GM20000 (cell line): ENCODE measurements around the gene AQP12A.

Experiments
- DNase-seq: peaks from one replicate; pipeline ENCODE4 v3.0.0; 2012; ENCODE audit warnings: low spot score
- CTCF ChIP-seq: IDR thresholded peaks from 2 replicates; pipeline ENCODE4 v1.5.1; 2012; ENCODE audit warnings: mild to moderate bottlenecking, control low read depth; ENCODE audit errors: extremely low read depth, missing control alignments

AQP12A gene

GRCh38 chr2:240733803-240734495, 42.3 kb downstream of the AQP12A start:
- TF ChIP-seq CTCF, result no peak
- peak; percentile 54 for DNase-seq

- TF ChIP-seq CTCF, result no peak
- DNase-seq, result no peak
Observed at GRCh38 chr2:240734756-240735155, 43.1 kb downstream of the AQP12A start.

GRCh38 chr2:240735476-240735875, 43.8 kb downstream of the AQP12A start:
- DNase-seq, result no peak
- TF ChIP-seq CTCF, result no peak

GRCh38 chr2:240736281-240737250, 44.9 kb downstream of the AQP12A start:
- no peak for TF ChIP-seq CTCF

GRCh38 chr2:240737512-240737911, 45.8 kb downstream of the AQP12A start:
- TF ChIP-seq CTCF, result no peak
- no peak for DNase-seq

More at GRCh38 chr2:240736281-240737250, 44.9 kb downstream of the AQP12A start:
- DNase-seq, result no peak

GRCh38 chr2:240737958-240738357, 46.3 kb downstream of the AQP12A start:
- DNase-seq, result no peak
- TF ChIP-seq CTCF, result no peak

- TF ChIP-seq CTCF, result no peak
- DNase-seq, result no peak
Observed at GRCh38 chr2:240739797-240740196, 48.1 kb downstream of the AQP12A start.
